ENCODE data around the gene STX18.
"Not testable (repeated sequence)": the region's sequence is repeated elsewhere in the genome, so short reads cannot be mapped to it uniquely, and the experiment has no call there.

DNA sequence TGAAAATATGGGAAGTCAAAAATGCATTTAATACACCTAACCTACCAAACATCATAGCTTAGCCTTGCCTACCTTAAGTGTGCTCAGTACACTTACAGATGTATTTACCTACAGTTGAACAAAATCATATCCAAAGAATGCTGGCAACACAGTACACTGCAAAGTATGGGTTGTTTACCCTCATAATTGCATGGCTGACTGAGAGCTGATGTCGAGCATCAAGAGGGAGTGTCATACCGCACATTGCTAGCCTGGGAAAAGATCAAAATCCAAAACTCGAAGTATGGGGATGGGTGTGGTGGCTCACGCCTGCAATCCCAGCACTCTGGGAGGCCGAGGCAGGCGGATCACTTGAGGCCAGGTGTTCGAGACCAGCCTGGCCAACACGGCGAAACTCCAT lies 36.6 kb downstream of the STX18 start:
- not testable (repeated sequence) for TF ChIP-seq CTCF, POLR2A (IDR thresholded peaks at IDR 0.05)

Measured in prostate gland (tissue), 2 donors.